Islet precursor cell (in vitro differentiated cells): Measurements from ENCODE around the gene ALPP.

Experiments
- DNase-seq: peaks from one replicate; pipeline ENCODE4 v3.0.0-alpha.2; 2018

Gene ALPP

DNA sequence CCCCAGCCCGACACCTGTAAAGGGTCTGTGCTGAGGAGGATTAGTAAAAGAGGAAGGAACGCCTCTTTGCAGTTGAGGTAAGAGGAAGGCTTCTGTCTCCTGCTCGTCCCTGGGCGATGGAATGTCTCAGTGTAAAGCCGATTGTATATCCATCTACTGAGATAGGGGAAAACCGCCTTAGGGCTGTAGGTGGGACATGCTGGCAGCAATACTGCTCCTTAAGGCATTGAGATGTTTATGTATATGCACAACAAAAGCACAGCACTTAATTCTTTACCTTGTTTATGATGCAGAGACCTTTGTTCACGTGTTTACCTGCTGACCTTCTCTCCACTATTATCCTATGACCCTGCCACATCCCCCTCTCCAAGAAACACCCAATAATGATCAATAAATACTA, 44.9 kb downstream of the ALPP start:
- peak; percentile 54 for DNase-seq

DNA sequence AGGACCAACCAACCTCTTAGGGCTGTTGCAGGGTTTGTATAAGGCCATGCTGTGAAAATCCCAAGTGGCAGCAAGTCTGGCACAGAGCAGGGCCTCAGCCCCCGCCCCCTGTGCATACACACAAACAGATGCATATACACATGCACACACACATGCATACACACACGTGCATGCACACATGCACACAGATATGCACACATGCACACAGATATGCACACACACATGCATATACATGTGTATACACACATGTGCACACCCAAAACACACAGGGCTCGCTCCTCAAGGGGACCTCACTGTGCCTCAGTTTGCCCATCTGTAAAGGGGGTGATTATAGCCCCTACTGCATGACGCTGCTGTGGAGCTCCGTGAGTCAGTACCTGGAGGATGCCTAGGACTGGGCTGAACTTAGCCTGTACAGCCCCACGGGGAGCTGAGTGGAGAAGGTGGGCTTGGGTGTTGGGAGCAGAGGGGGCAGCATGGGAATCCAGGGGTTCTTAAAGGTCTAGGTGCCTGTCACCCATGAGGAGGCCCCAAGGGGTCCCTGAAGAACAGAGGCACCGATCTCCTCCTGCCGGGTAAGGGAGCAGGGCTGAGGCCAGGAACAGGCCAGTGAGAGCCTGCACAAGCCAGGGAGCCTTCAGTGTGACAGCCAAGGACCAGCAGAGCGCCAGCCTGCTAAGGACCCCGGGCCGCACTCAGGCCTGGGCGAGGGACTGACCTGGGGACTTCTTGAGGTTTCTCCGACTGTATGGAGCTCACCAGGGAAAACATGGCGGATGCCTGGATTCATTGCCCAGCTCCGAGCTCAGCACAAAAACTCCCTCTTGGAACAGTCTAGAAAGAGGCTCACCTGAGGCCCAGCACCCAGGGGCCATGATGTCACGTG, 53.4 kb downstream of the ALPP start:
- peak; percentile 38 for DNase-seq
